Fibroblast of lung (primary cell): Measurements from ENCODE around the gene CLDN7. TPM values are rescaled to one million over a fixed set of nuclear protein-coding genes. Genes with fewer than 3 reads are reported as not detected.

Source experiments
- DNase-seq, 2 donors: peaks; one replicate each; pipeline versions ENCODE4 v3.0.0 to v3.0.0-alpha.2; 2010; ENCODE audit warnings: low read depth in 2 of 2
- H2AFZ ChIP-seq: 2 replicates; pipeline ENCODE4 v1.5.1; 2012; ENCODE audit warnings: low read length, control low read depth, inconsistent platforms
- H3K27ac ChIP-seq: 2 replicates; pipeline ENCODE4 v1.5.1; 2011; ENCODE audit warnings: low read length, control low read depth; ENCODE audit not compliant: insufficient read depth
- H3K27me3 ChIP-seq: 2 replicates; pipeline ENCODE4 v1.5.1; 2011; ENCODE audit warnings: mild to moderate bottlenecking, low read length; ENCODE audit not compliant: control insufficient read depth, insufficient read depth
- H3K36me3 ChIP-seq: 2 replicates; pipeline ENCODE4 v1.5.1; 2011; ENCODE audit warnings: low read length; ENCODE audit not compliant: control insufficient read depth, insufficient read depth
- H3K4me1 ChIP-seq: 2 replicates; pipeline ENCODE4 v1.5.1; 2011; ENCODE audit warnings: low read length; ENCODE audit not compliant: control insufficient read depth, insufficient read depth; ENCODE audit errors: extremely low read depth
- H3K4me2 ChIP-seq: 2 replicates; pipeline ENCODE4 v1.5.1; 2011; ENCODE audit warnings: low read length, control low read depth; ENCODE audit not compliant: insufficient read depth; ENCODE audit errors: extremely low read depth
- H3K4me3 ChIP-seq, 4 experiments: fragments of 200-600 bp in 1 of 4; sonication (generic) in 1 of 4; replicated peaks in 1 of 4; 2 replicates each; pipeline ENCODE4 v1.5.1; 2011 to 2016; ENCODE audit warnings: low read length in 4 of 4, low read depth in 3 of 4, mild to moderate bottlenecking in 3 of 4, control low read depth in 2 of 4, inconsistent platforms in 1 of 4, mixed read lengths in 1 of 4; ENCODE audit not compliant: insufficient read depth in 1 of 4; ENCODE audit errors: control extremely low read depth in 1 of 4
- H3K79me2 ChIP-seq: 2 replicates; pipeline ENCODE4 v1.5.1; 2012; ENCODE audit warnings: mild to moderate bottlenecking, low read length, inconsistent platforms; ENCODE audit not compliant: control insufficient read depth, insufficient read depth
- H3K9ac ChIP-seq: 2 replicates; pipeline ENCODE4 v1.5.1; 2011; ENCODE audit warnings: mild to moderate bottlenecking, low read length, control low read depth; ENCODE audit not compliant: insufficient read depth
- H3K9me3 ChIP-seq: 2 replicates; pipeline ENCODE4 v1.5.1; 2012; ENCODE audit warnings: low read depth, low read length; ENCODE audit not compliant: control insufficient read depth, insufficient read depth
- H4K20me1 ChIP-seq: 2 replicates; pipeline ENCODE4 v1.5.1; 2011; ENCODE audit warnings: low read length; ENCODE audit not compliant: control insufficient read depth, insufficient read depth; ENCODE audit errors: extremely low read depth
- EZH2 ChIP-seq: IDR thresholded peaks from 2 replicates; pipeline ENCODE4 v1.5.1; 2012; ENCODE audit warnings: low read length, control low read depth, mild to moderate bottlenecking; ENCODE audit errors: missing control alignments
- polyA plus RNA-seq, 2 donors: library from polyadenylated mRNA; depleted of rRNA in 1 of 2; stranded (reverse) in 1 of 2; unstranded in 1 of 2; fragments of >200 nt; gene quantifications; 2 replicates each; pipeline ENCODE4 v1.2.1, GENCODE V29; 2011 to 2012; ENCODE audit warnings: missing spikeins in 1 of 2
- total RNA-seq: library from RNA; depleted of rRNA; stranded (reverse); fragments of >200 nt; gene quantifications from 2 replicates; pipeline ENCODE4 v1.2.1, GENCODE V29; 2014
- TF ChIP-seq, protein P1 (sequence below), 2 donors: IDR thresholded peaks in 1 of 2; conservative IDR thresholded peaks in 1 of 2; 1 replicate in 1 of 2; 2 replicates in 1 of 2; pipeline ENCODE4 v1.5.1; 2011 to 2012; ENCODE audit warnings: low read length in 2 of 2, control low read depth in 1 of 2, inconsistent platforms in 1 of 2, low read depth in 1 of 2, mild to moderate bottlenecking in 1 of 2

CLDN7 gene
- total and polyA plus RNA-seq, 2 donors (not counting 1 experiment from before 2014, with no cell fraction given) = 1.0 to 17.2 TPM

- H4K20me1 ChIP-seq = no peaks in the 10 kb centered on the region
- H3K36me3 ChIP-seq = peaks cover 25% of the 10 kb centered on the region
- peaks cover 12% of the 10 kb centered on the region for H3K4me1 ChIP-seq
- peaks cover 29% of the 10 kb centered on the region for H3K79me2 ChIP-seq
- H3K27ac ChIP-seq = peak overlapping the region; percentile 86
- H2AFZ ChIP-seq = no peak overlapping the region
- no peaks in the 10 kb centered on the region for H3K9me3 ChIP-seq
- DNase-seq = peak; percentile 59 to 67
- H3K4me2 ChIP-seq = peak overlapping the region; percentile 80
- TF ChIP-seq, protein P1, sequence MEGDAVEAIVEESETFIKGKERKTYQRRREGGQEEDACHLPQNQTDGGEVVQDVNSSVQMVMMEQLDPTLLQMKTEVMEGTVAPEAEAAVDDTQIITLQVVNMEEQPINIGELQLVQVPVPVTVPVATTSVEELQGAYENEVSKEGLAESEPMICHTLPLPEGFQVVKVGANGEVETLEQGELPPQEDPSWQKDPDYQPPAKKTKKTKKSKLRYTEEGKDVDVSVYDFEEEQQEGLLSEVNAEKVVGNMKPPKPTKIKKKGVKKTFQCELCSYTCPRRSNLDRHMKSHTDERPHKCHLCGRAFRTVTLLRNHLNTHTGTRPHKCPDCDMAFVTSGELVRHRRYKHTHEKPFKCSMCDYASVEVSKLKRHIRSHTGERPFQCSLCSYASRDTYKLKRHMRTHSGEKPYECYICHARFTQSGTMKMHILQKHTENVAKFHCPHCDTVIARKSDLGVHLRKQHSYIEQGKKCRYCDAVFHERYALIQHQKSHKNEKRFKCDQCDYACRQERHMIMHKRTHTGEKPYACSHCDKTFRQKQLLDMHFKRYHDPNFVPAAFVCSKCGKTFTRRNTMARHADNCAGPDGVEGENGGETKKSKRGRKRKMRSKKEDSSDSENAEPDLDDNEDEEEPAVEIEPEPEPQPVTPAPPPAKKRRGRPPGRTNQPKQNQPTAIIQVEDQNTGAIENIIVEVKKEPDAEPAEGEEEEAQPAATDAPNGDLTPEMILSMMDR (conservative IDR thresholded peaks at IDR 0.05 in 1 of 2, IDR thresholded peaks at IDR 0.05 in 1 of 2; ENCODE audit: low read depth in 1 of 2, low read length in 2 of 2) = peak; percentile 37 to 42
- no peak for TF ChIP-seq EZH2
- peak overlapping the region; percentile 46 to 90 (median 71) for H3K4me3 ChIP-seq
- no peaks in the 10 kb centered on the region for H3K27me3 ChIP-seq
- H3K9ac ChIP-seq = peak overlapping the region; percentile 75
Observed at GRCh38 chr17:7220593-7221277, 41.5 kb downstream of the CLDN7 start.

DNA sequence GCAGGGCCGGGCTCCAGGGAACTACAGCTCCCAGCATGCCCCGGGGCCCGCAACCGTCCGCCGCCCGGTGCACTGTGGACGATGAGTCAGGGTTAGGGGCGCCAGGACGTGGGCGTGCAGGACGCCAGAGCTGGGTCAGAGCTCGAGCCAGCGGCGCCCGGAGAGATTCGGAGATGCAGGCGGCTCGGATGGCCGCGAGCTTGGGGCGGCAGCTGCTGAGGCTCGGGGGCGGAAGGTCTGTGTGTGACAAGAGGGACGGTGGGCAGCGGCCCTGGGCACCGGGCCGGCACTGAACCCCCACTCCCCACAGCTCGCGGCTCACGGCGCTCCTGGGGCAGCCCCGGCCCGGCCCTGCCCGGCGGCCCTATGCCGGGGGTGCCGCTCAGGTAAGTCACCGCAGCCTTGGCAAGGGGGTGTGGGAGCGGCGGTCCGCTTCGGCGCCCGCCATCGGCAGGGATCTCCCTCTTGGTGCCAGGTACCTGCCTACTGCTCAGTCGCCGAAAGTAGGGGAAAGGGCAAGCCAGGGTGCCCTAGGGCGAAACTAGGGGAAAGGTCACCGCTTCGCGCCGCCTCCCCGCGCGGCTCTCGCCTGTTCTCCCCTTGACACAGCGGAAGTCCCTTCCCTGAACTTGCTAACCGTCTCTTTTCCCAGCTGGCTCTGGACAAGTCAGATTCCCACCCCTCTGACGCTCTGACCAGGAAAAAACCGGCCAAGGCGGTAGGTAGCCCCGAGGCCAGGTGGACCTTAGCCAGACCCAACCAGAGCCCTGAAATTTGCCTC, 42.3 kb downstream of the CLDN7 start, which contains the start of the genes ACADVL and DLG4:
ACADVL (plus strand) TSS at position 127 of the 781 bp plus-strand sequence; CDS start at position 174, 47 bp downstream.
DLG4 (minus strand) TSS at position 25 of the 781 bp plus-strand sequence.
- H2AFZ ChIP-seq = no peak within 1 kb of the TSS
- H3K4me2 ChIP-seq = peak within 1 kb of the TSS; percentile 80
- H3K4me1 ChIP-seq = peaks cover 16% of the 10 kb centered on the region
- peaks cover 25% of the 10 kb centered on the region for H3K36me3 ChIP-seq
- H3K4me3 ChIP-seq = peak within 1 kb of the TSS; percentile 46 to 90 (median 71)
- H3K27ac ChIP-seq = peak within 1 kb of the TSS; percentile 86
- no peaks in the 10 kb centered on the region for H4K20me1 ChIP-seq
- peak within 1 kb of the TSS; percentile 75 for H3K9ac ChIP-seq
- DNase-seq = peak; percentile 88 to 89
- H3K27me3 ChIP-seq = no peaks in the 10 kb centered on the region
- TF ChIP-seq EZH2 = no peak
- TF ChIP-seq, protein P1 (conservative IDR thresholded peaks at IDR 0.05 in 1 of 2, IDR thresholded peaks at IDR 0.05 in 1 of 2; ENCODE audit: low read depth in 1 of 2, low read length in 2 of 2) = no peak
- peaks cover 29% of the 10 kb centered on the region for H3K79me2 ChIP-seq
- no peaks in the 10 kb centered on the region for H3K9me3 ChIP-seq

DNA sequence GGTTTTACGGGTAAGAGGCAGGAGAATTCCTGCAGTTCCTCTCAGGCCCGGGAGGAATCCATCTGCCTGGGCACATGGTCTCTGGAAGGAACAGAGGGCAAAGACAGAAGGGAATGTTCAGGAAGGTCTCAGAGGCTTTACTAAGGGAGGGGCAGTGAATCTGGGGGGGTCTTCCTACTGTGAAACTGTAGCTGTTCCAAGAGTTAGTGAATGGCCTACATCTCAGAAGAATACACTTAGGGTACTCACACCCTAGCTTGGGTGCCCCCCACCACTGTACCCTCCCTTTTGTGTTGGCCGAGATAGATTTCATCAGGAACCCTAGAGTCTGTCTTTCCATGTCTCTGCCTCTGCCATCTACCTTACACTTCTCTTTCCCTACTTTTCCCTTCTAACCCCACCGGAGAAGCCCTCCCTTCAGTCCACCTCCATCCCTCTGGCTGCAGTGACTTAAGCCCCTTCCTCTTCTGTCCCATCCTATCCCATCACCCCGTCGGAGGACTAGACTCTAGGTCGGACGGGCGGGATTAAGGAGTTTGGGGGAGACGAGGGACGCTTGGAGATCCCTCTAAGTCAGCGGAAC, 43.0 kb downstream of the CLDN7 start:
- DNase-seq = no peak
- Histone ChIP-seq H3K4me1 (peaks cover 16% of the 10 kb centered on the region), H3K4me2 (peak overlapping the region; percentile 5), H3K27me3 (no peaks in the 10 kb centered on the region), H3K36me3 (peaks cover 25% of the 10 kb centered on the region), H3K9me3 (no peaks in the 10 kb centered on the region), H3K27ac (peak overlapping the region; percentile 5), H2AFZ (no peak overlapping the region), H3K4me3 (peak overlapping the region in 3 of 4 experiments; percentile 2 to 90 (median 79)), H3K79me2 (peaks cover 29% of the 10 kb centered on the region), H3K9ac (no peak overlapping the region), H4K20me1 (no peaks in the 10 kb centered on the region)
- TF ChIP-seq, protein P1 (conservative IDR thresholded peaks at IDR 0.05 in 1 of 2, IDR thresholded peaks at IDR 0.05 in 1 of 2; ENCODE audit: low read depth in 1 of 2, low read length in 2 of 2) = no peak
- TF ChIP-seq EZH2 = no peak
